ENCODE results near the gene ITCH. TPM values are rescaled to one million over a fixed set of nuclear protein-coding genes. Genes with fewer than 3 reads are reported as not detected.

The ITCH gene
- total and polyA plus RNA-seq, 9 of the 15 experiments (the other 6 are each of a cell fraction or from before 2014, with no cell fraction given): 7.5 to 53.0 (median 22.9) TPM

GRCh38 chr20:34542439-34542838 is 179.4 kb downstream of the ITCH start (continued):
- TF ChIP-seq ZNF778 (CRISPR knock-in tag; IDR thresholded peaks at IDR 0.05) (no peak), HDGF (IDR thresholded peaks at IDR 0.05) (no peak), ZNF121 (CRISPR knock-in tag; conservative IDR thresholded peaks at IDR 0.05) (no peak), TEAD1 (CRISPR knock-in tag; IDR thresholded peaks at IDR 0.05) (no peak), SIN3B (IDR thresholded peaks at IDR 0.05; ENCODE audit: low read depth) (no peak)
- TF ChIP-seq, protein P1, sequence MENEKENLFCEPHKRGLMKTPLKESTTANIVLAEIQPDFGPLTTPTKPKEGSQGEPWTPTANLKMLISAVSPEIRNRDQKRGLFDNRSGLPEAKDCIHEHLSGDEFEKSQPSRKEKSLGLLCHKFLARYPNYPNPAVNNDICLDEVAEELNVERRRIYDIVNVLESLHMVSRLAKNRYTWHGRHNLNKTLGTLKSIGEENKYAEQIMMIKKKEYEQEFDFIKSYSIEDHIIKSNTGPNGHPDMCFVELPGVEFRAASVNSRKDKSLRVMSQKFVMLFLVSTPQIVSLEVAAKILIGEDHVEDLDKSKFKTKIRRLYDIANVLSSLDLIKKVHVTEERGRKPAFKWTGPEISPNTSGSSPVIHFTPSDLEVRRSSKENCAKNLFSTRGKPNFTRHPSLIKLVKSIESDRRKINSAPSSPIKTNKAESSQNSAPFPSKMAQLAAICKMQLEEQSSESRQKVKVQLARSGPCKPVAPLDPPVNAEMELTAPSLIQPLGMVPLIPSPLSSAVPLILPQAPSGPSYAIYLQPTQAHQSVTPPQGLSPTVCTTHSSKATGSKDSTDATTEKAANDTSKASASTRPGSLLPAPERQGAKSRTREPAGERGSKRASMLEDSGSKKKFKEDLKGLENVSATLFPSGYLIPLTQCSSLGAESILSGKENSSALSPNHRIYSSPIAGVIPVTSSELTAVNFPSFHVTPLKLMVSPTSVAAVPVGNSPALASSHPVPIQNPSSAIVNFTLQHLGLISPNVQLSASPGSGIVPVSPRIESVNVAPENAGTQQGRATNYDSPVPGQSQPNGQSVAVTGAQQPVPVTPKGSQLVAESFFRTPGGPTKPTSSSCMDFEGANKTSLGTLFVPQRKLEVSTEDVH (IDR thresholded peaks at IDR 0.05; ENCODE audit: low read depth, partially characterized antibody): no peak

- no peak for DNase-seq (ENCODE audit: extremely low read depth in 1 of 4, low spot score in 3 of 4)
- no peak for TF ChIP-seq RBM34 (IDR thresholded peaks at IDR 0.05; ENCODE audit: borderline replicate concordance, insufficient read depth, low read length)
- TF ChIP-seq, protein P2, sequence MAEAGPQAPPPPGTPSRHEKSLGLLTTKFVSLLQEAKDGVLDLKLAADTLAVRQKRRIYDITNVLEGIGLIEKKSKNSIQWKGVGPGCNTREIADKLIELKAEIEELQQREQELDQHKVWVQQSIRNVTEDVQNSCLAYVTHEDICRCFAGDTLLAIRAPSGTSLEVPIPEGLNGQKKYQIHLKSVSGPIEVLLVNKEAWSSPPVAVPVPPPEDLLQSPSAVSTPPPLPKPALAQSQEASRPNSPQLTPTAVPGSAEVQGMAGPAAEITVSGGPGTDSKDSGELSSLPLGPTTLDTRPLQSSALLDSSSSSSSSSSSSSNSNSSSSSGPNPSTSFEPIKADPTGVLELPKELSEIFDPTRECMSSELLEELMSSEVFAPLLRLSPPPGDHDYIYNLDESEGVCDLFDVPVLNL (CRISPR knock-in tag; IDR thresholded peaks at IDR 0.05; ENCODE audit: low read depth): no peak
- no peak for TF ChIP-seq NCOA6 (IDR thresholded peaks at IDR 0.05)
- TF ChIP-seq CBX2 (IDR thresholded peaks at IDR 0.05; ENCODE audit: insufficient read depth, low read length, poor library complexity, severe bottlenecking): no peak
- TF ChIP-seq, protein P3, sequence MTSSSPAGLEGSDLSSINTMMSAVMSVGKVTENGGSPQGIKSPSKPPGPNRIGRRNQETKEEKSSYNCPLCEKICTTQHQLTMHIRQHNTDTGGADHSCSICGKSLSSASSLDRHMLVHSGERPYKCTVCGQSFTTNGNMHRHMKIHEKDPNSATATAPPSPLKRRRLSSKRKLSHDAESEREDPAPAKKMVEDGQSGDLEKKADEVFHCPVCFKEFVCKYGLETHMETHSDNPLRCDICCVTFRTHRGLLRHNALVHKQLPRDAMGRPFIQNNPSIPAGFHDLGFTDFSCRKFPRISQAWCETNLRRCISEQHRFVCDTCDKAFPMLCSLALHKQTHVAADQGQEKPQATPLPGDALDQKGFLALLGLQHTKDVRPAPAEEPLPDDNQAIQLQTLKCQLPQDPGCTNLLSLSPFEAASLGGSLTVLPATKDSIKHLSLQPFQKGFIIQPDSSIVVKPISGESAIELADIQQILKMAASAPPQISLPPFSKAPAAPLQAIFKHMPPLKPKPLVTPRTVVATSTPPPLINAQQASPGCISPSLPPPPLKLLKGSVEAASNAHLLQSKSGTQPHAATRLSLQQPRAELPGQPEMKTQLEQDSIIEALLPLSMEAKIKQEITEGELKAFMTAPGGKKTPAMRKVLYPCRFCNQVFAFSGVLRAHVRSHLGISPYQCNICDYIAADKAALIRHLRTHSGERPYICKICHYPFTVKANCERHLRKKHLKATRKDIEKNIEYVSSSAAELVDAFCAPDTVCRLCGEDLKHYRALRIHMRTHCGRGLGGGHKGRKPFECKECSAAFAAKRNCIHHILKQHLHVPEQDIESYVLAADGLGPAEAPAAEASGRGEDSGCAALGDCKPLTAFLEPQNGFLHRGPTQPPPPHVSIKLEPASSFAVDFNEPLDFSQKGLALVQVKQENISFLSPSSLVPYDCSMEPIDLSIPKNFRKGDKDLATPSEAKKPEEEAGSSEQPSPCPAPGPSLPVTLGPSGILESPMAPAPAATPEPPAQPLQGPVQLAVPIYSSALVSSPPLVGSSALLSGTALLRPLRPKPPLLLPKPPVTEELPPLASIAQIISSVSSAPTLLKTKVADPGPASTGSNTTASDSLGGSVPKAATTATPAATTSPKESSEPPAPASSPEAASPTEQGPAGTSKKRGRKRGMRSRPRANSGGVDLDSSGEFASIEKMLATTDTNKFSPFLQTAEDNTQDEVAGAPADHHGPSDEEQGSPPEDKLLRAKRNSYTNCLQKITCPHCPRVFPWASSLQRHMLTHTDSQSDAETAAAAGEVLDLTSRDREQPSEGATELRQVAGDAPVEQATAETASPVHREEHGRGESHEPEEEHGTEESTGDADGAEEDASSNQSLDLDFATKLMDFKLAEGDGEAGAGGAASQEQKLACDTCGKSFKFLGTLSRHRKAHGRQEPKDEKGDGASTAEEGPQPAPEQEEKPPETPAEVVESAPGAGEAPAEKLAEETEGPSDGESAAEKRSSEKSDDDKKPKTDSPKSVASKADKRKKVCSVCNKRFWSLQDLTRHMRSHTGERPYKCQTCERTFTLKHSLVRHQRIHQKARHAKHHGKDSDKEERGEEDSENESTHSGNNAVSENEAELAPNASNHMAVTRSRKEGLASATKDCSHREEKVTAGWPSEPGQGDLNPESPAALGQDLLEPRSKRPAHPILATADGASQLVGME (CRISPR knock-in tag; IDR thresholded peaks at IDR 0.05): no peak
- TF ChIP-seq KLF10 (CRISPR knock-in tag; IDR thresholded peaks at IDR 0.05): no peak
- 75% methylated on average over 12 of the region's 12 CpGs for WGBS (ENCODE audit: insufficient coverage, low coverage, missing lambda C conversion rate)
- Histone ChIP-seq H3K9ac (ENCODE audit: insufficient read depth in 1 of 2, low read depth in 2 of 2, low read length in 2 of 2) (no peak overlapping the region), H3K9me1 (ENCODE audit: control insufficient read depth, insufficient read depth, low read length) (no peaks in the 10 kb centered on the region), H3K9me3 (replicated peaks; ENCODE audit: control insufficient read depth, insufficient read depth, low read depth, low read length) (no peaks in the 10 kb centered on the region), H2AFZ (ENCODE audit: low read depth, low read length) (no peak overlapping the region), H4K20me1 (replicated peaks; ENCODE audit: control insufficient read depth, insufficient read depth, low read length) (no peaks in the 10 kb centered on the region), H3K36me3 (ENCODE audit: control insufficient read depth, insufficient read depth, low read length) (peaks cover 28% of the 10 kb centered on the region), H3K4me3 (no peak overlapping the region), H3K79me2 (ENCODE audit: control insufficient read depth, insufficient read depth, low read length) (no peaks in the 10 kb centered on the region), H3K27me3 (ENCODE audit: control insufficient read depth in 2 of 2, insufficient read depth in 2 of 2, low read length in 2 of 2) (no peaks in the 10 kb centered on the region; a peak in 1 of 5 replicates), H3K27ac (ENCODE audit: extremely low read depth, low read depth, low read length) (no peak overlapping the region), H3K4me2 (ENCODE audit: insufficient read depth, low read length) (no peak overlapping the region), H3K4me1 (replicated peaks in 1 of 2; ENCODE audit: control insufficient read depth in 2 of 2, insufficient read depth in 2 of 2, low read length in 2 of 2) (peaks cover 0 to 7% of the 10 kb centered on the region in 2 experiments; a peak in 2 of 5 replicates)
- no peak for FAIRE-seq
- intact Hi-C loops (cut with micrococcal nuclease): no loop called here
- in situ Hi-C loops (cut with MboI): no loop called here
- ATAC-seq: no peak
- CTCF ChIA-PET (ENCODE audit: low intra/inter-chr PET ratio): no interaction called here
- no TSS peak for BruUV-seq (replicated peaks)
- POLR2A ChIA-PET: no interaction called here
These were observed 180.5 kb downstream of the ITCH start for GRCh38 chr20:34543463-34544056.
